ENCODE results near the gene IL17REL.

GRCh38 chr22:49975543-49976389, 36.8 kb downstream of the IL17REL start:
- TF ChIP-seq CTCF (IDR thresholded peaks at IDR 0.05), result no peak
- no peak for TF ChIP-seq POLR2AphosphoS5 (IDR thresholded peaks at IDR 0.05; ENCODE audit: insufficient read depth in 1 of 2, low read depth in 1 of 2)
